H1 (cell line): ENCODE data around the gene EPHA2. TPM values are rescaled to one million over a fixed set of nuclear protein-coding genes. Genes with fewer than 3 reads are reported as not detected.

Source experiments
- CTCF ChIA-PET: fragments of 300-600 bp; sonication (Branson Sonifier 250); formaldehyde crosslinking; loops from one replicate; lab custom pipeline; 2021; ENCODE audit not compliant: partially characterized antibody; lab: Charles Lee
- POLR2A ChIA-PET: fragments of 300-600 bp; sonication (Branson Sonifier 250); formaldehyde crosslinking; loops from one replicate; lab custom pipeline; 2021; ENCODE audit warnings: inconsistent platforms; ENCODE audit not compliant: partially characterized antibody; lab: Charles Lee
- DNase-seq, 2 experiments: peaks; one replicate each; pipeline versions ENCODE4 v3.0.0 to v3.0.0-alpha.2; 2010 to 2022; ENCODE audit warnings: low spot score in 2 of 2, low read depth in 1 of 2, mixed read lengths in 1 of 2
- FAIRE-seq: peaks from 2 replicates; lab custom pipeline; 2011; peaks lifted over from hg19 to GRCh38; lab: Jason Lieb, UNC
- H2AFZ ChIP-seq: 2 replicates; pipeline ENCODE4 v1.8.1; 2012; ENCODE audit warnings: low read length, inconsistent platforms
- H2AK5ac ChIP-seq: 2 replicates; pipeline ENCODE4 v1.6.1; 2013; ENCODE audit warnings: low read depth, low read length
- H2BK120ac ChIP-seq: replicated peaks from 2 replicates; pipeline ENCODE3; 2013; ENCODE audit warnings: low read depth, low read length, inconsistent platforms
- H2BK12ac ChIP-seq: 2 replicates; pipeline ENCODE4 v1.6.1; 2013; ENCODE audit warnings: low read depth, low read length
- H2BK15ac ChIP-seq: 2 replicates; pipeline ENCODE4 v1.6.1; 2013; ENCODE audit warnings: low read length
- H2BK20ac ChIP-seq: 2 replicates; pipeline ENCODE4 v1.6.1; 2013; ENCODE audit warnings: low read length
- H2BK5ac ChIP-seq: 2 replicates; pipeline ENCODE4 v1.6.1; 2013; ENCODE audit warnings: low read depth, low read length
- H3K14ac ChIP-seq: 2 replicates; pipeline ENCODE4 v1.6.1; 2013; ENCODE audit warnings: inconsistent platforms; ENCODE audit not compliant: insufficient read length
- H3K18ac ChIP-seq: 2 replicates; pipeline ENCODE4 v1.6.1; 2013; ENCODE audit warnings: low read length; ENCODE audit errors: extremely low read depth
- H3K23ac ChIP-seq: 2 replicates; pipeline ENCODE4 v1.6.1; 2013; ENCODE audit warnings: inconsistent platforms; ENCODE audit not compliant: insufficient read length
- H3K23me2 ChIP-seq: 2 replicates; pipeline ENCODE4 v1.6.1; 2013; ENCODE audit warnings: low read depth, low read length
- H3K27ac ChIP-seq: 2 replicates; pipeline ENCODE4 v1.6.1; 2011; ENCODE audit warnings: low read depth, low read length, inconsistent platforms
- H3K27me3 ChIP-seq, 4 experiments: replicated peaks in 1 of 4; 1 replicate in 1 of 4; 2 replicates in 3 of 4; pipeline versions ENCODE4 v1.6.1 to v1.8.1; 2011 to 2013; ENCODE audit warnings: low read length in 3 of 4, mild to moderate bottlenecking in 3 of 4, inconsistent platforms in 2 of 4, mixed read lengths in 2 of 4, moderate library complexity in 1 of 4; ENCODE audit not compliant: control insufficient read depth in 3 of 4, insufficient read depth in 3 of 4; ENCODE audit errors: extremely low read depth in 1 of 4
- H3K36me3 ChIP-seq, 4 experiments: 2 replicates each; pipeline versions ENCODE4 v1.6.1 to v1.8.1; 2011 to 2013; ENCODE audit warnings: mild to moderate bottlenecking in 4 of 4, low read length in 3 of 4, moderate library complexity in 2 of 4, control low read depth in 1 of 4, inconsistent platforms in 1 of 4; ENCODE audit not compliant: insufficient read depth in 4 of 4, control insufficient read depth in 2 of 4
- H3K4ac ChIP-seq: replicated peaks from 2 replicates; pipeline ENCODE3; 2013; ENCODE audit warnings: low read length, low read depth, mixed read lengths, inconsistent platforms; ENCODE audit not compliant: insufficient read length
- H3K4me1 ChIP-seq, 4 experiments: replicated peaks in 1 of 4; 1 replicate in 1 of 4; 2 replicates in 3 of 4; pipeline versions ENCODE4 v1.6.1 to v1.8.1; 2011 to 2013; ENCODE audit warnings: low read length in 3 of 4, inconsistent platforms in 2 of 4, mixed read lengths in 1 of 4; ENCODE audit not compliant: insufficient read depth in 4 of 4, control insufficient read depth in 3 of 4
- H3K4me2 ChIP-seq, 2 experiments: 2 replicates each; pipeline versions ENCODE4 v1.6.1 to v1.8.1; 2011 to 2013; ENCODE audit warnings: low read depth in 2 of 2, low read length in 2 of 2, control low read depth in 1 of 2, inconsistent platforms in 1 of 2, mild to moderate bottlenecking in 1 of 2; ENCODE audit not compliant: insufficient read depth in 1 of 2
- H3K4me3 ChIP-seq, 4 experiments: fragments of 200-600, 300-600 bp in 1 of 4; sonication (generic), shearing (Covaris generic), sonication (Bioruptor Twin) in 1 of 4; 2 replicates each; pipeline versions ENCODE4 v1.5.1 to v1.8.1; 2011 to 2016; ENCODE audit warnings: low read length in 4 of 4, low read depth in 3 of 4, control low read depth in 2 of 4, inconsistent platforms in 2 of 4, mild to moderate bottlenecking in 2 of 4, mixed read lengths in 1 of 4, moderate library complexity in 1 of 4; ENCODE audit not compliant: insufficient read depth in 2 of 4; ENCODE audit errors: extremely low read depth in 1 of 4
- H3K56ac ChIP-seq: replicated peaks from 2 replicates; pipeline ENCODE3; 2013; ENCODE audit warnings: low read depth, mild to moderate bottlenecking, mixed read lengths, low read length, inconsistent platforms; ENCODE audit not compliant: insufficient read length
- H3K79me1 ChIP-seq: 2 replicates; pipeline ENCODE4 v1.6.1; 2013; ENCODE audit warnings: low read depth, low read length, control low read depth
- H3K79me2 ChIP-seq, 2 experiments: 2 replicates each; pipeline versions ENCODE4 v1.6.1 to v1.8.1; 2012 to 2013; ENCODE audit warnings: low read length in 2 of 2, mild to moderate bottlenecking in 2 of 2, inconsistent platforms in 1 of 2; ENCODE audit not compliant: insufficient read depth in 2 of 2, control insufficient read depth in 1 of 2
- H3K9ac ChIP-seq, 4 experiments: replicated peaks in 1 of 4; 1 replicate in 1 of 4; 2 replicates in 3 of 4; pipeline versions ENCODE4 v1.6.1 to v1.8.1; 2011 to 2013; ENCODE audit warnings: low read depth in 3 of 4, low read length in 3 of 4, control low read depth in 2 of 4, mild to moderate bottlenecking in 2 of 4, moderate library complexity in 2 of 4, inconsistent platforms in 1 of 4; ENCODE audit errors: extremely low read depth in 1 of 4
- H3K9me3 ChIP-seq, 2 experiments: 2 replicates each; pipeline versions ENCODE4 v1.6.1 to v1.8.1; 2012 to 2013; ENCODE audit warnings: mild to moderate bottlenecking in 2 of 2, moderate library complexity in 2 of 2, control low read depth in 1 of 2, inconsistent platforms in 1 of 2, low read depth in 1 of 2, low read length in 1 of 2, mixed read lengths in 1 of 2; ENCODE audit not compliant: insufficient read depth in 2 of 2
- H4K20me1 ChIP-seq, 2 experiments: replicated peaks in 1 of 2; 2 replicates each; pipeline versions ENCODE3 to v1.8.1; 2011 to 2013; ENCODE audit warnings: inconsistent platforms in 2 of 2, low read length in 2 of 2, mild to moderate bottlenecking in 1 of 2; ENCODE audit not compliant: insufficient read depth in 2 of 2, control insufficient read depth in 1 of 2
- H4K5ac ChIP-seq: 2 replicates; pipeline ENCODE4 v1.6.1; 2013; ENCODE audit warnings: low read length, low read depth, mixed read lengths, inconsistent platforms; ENCODE audit not compliant: insufficient read length
- H4K8ac ChIP-seq: 2 replicates; pipeline ENCODE4 v1.8.0; 2013; ENCODE audit warnings: mild to moderate bottlenecking, moderate library complexity, low read length, inconsistent platforms; ENCODE audit not compliant: insufficient read depth; ENCODE audit errors: extremely low read depth
- H4K91ac ChIP-seq: replicated peaks from 2 replicates; pipeline ENCODE3; 2013; ENCODE audit warnings: low read length, mixed read lengths, inconsistent platforms; ENCODE audit not compliant: insufficient read length
- E2F6 ChIP-seq: IDR thresholded peaks from 2 replicates; pipeline ENCODE4 v1.6.1; 2012; ENCODE audit warnings: inconsistent platforms
- KDM5A ChIP-seq: fragments of 200-600 bp; IDR thresholded peaks from 2 replicates; pipeline ENCODE4 v1.7.1; 2012; ENCODE audit warnings: mild to moderate bottlenecking, low read length, inconsistent platforms, mixed read lengths
- RNF2 ChIP-seq: fragments of 200-900, 300-1000 bp; sonication (generic); IDR thresholded peaks from 2 replicates; pipeline ENCODE4 v1.7.1; 2016; ENCODE audit warnings: borderline replicate concordance, low read depth, mild to moderate bottlenecking, antibody characterized with exemption, low read length; ENCODE audit not compliant: poor library complexity, severe bottlenecking; ENCODE audit errors: missing control alignments
- WGBS, 2 experiments: shearing (Covaris generic) in 1 of 2; methylation state at CpG; one replicate each; pipeline versions ENCODE4 v1.1.6 to v1.1.7; 2013 to 2015; ENCODE audit warnings: low lambda C conversion rate in 2 of 2, mixed read lengths in 2 of 2, inconsistent platforms in 1 of 2, low coverage in 1 of 2, missing lambda C conversion rate in 1 of 2; ENCODE audit not compliant: insufficient replicate concordance in 2 of 2, insufficient coverage in 1 of 2, insufficient read length in 1 of 2; ENCODE audit errors: extremely low coverage in 1 of 2, missing lambda C conversion rate in 1 of 2; 5-methylcytosine and 5-hydroxymethylcytosine counted together
- polyA plus RNA-seq, 7 experiments: library from polyadenylated mRNA; depleted of rRNA in 3 of 7; stranded (reverse) in 5 of 7; unstranded in 2 of 7; fragments of >200 nt in 5 of 7; fragments of 200-250 nt in 2 of 7; gene quantifications; 1 replicate in 5 of 7; 2 replicates in 1 of 7; 4 replicates in 1 of 7; pipeline versions ENCODE4 v1.2.1 to v1.2.3, GENCODE V29; 2011 to 2013; ENCODE audit warnings: missing spikeins in 2 of 7, mixed read lengths in 2 of 7
- total RNA-seq: library from RNA; stranded (reverse); fragmentation: NEBNext Ultra II Directional; extraction: Animal tissue kit (Norgen Biotek cat#: 25700); gene quantifications from 2 replicates; pipeline ENCODE4 v1.2.1, GENCODE V29; 2021

Gene EPHA2
- total and polyA plus RNA-seq, 2 of the 8 experiments (the other 6 are each of a cell fraction or from before 2014, with no cell fraction given) = 26.8 to 33.6 TPM

DNA sequence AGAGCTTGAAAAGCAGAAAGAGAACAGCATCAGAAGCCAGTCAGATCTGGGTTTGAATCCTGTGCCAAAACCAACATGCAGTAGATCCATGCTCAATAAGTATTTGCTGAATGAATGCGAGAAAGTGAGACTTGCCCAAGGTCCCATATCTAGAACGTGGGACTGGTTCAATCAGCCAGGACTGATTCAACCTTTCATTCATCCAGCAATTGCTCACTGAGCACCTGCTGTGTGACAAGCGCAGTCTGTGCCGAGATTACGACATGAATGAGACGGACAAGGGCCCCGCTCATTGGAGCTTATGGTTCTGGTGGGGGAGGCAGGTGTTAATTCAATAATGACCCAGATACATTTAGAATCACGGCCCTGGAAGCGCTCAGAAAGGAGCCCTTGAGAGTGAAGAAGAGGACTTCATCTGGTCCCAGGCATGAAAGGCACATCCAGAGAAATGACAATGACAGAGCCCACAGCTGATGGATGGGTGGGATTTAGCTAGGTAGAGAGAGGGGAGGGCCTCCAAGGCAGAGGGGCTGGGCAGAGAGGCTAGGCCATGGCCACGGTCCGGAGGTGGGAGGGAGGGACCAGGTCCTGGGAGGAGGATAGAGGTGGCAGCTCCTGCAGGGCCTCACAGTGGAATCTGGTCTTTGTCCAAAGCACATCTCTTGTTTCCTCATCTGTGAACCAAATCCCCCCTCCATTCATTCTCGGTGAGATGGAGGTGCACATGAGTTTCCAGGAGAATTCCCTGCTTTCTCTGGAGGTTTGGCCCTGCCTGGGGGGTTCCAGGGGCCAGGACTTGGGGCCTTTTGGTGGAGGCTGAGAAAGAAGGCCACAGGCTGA, 78.2 kb downstream of the EPHA2 start:
- H3K56ac ChIP-seq = no peak overlapping the region
- TF ChIP-seq KDM5A (no peak), RNF2 (no peak), E2F6 (no peak)
- H3K9me3 ChIP-seq = no peaks in the 10 kb centered on the region
- H2AK5ac ChIP-seq = no peak overlapping the region
- peaks cover 1 to 6% of the 10 kb centered on the region in 2 experiments for H4K20me1 ChIP-seq
- no peak overlapping the region for H3K9ac ChIP-seq
- 87% methylated on average over 12 of the region's 12 CpGs; no CpG with 5 or more reads in 1 of the 2 experiments for WGBS, 2 experiments
- H3K4me3 ChIP-seq = no peak overlapping the region
- H3K4me1 ChIP-seq = peaks cover 2 to 18% (median 9%) of the 10 kb centered on the region in 4 experiments; a peak in 6 of 7 replicates
- no peak overlapping the region for H3K4me2 ChIP-seq
- no peak overlapping the region for H4K8ac ChIP-seq
- H2BK120ac ChIP-seq = no peak overlapping the region
- H4K91ac ChIP-seq = no peak overlapping the region
- H3K23ac ChIP-seq = no peak overlapping the region
- H3K36me3 ChIP-seq = no peaks in the 10 kb centered on the region
- POLR2A ChIA-PET = interaction anchor here (1.7 to 2.6 kb wide), 3 partner anchors 114 to 118 kb away, joined by 4 to 7 read pairs (median 4); no protein-coding TSS in a partner anchor
- H3K79me2 ChIP-seq = no peaks in the 10 kb centered on the region
- no peak overlapping the region for H3K14ac ChIP-seq
- no peak overlapping the region for H2BK15ac ChIP-seq
- H3K23me2 ChIP-seq = peaks cover 11% of the 10 kb centered on the region
- no peak overlapping the region for H3K4ac ChIP-seq
- H3K79me1 ChIP-seq = no peaks in the 10 kb centered on the region
- FAIRE-seq (no peak), DNase-seq (no peak)
- H2BK5ac ChIP-seq = no peak overlapping the region
- H4K5ac ChIP-seq = no peak overlapping the region
- no peak overlapping the region for H2BK20ac ChIP-seq
- no peak overlapping the region for H3K27ac ChIP-seq
- no peak overlapping the region for H2AFZ ChIP-seq
- no peak overlapping the region for H3K18ac ChIP-seq
- no peak overlapping the region for H2BK12ac ChIP-seq
- H3K27me3 ChIP-seq = peaks cover 4 to 30% (median 24%) of the 10 kb centered on the region in 4 experiments
- CTCF ChIA-PET = interaction anchor here (0.6 to 21.9 kb wide), 19 partner anchors 10 to 347 kb away, joined by 3 to 569 read pairs (median 17); partner anchors contain the start of gene EPHA2
